Immature natural killer cell (primary cell): ENCODE results near the gene SYT5. TPM values are rescaled to one million over a fixed set of nuclear protein-coding genes. Genes with fewer than 3 reads are reported as not detected.
A peak's percentile ranks its signal among the peaks of the same experiment; 100 is the strongest.
"Not testable (repeated sequence)": the region's sequence is repeated elsewhere in the genome, so short reads cannot be mapped to it uniquely, and the experiment has no call there.

ENCODE experiments used
- DNase-seq, 3 donors: peaks; one replicate each; pipeline ENCODE4 v3.0.0; 2022; ENCODE audit warnings: mixed read lengths in 1 of 3
- H3K27ac Mint-ChIP-seq, 6 donors: one replicate each; pipeline ENCODE4 v1.8.0; 2020; ENCODE audit warnings: mixed read lengths in 6 of 6, mild to moderate bottlenecking in 5 of 6, inconsistent platforms in 4 of 6, moderate library complexity in 3 of 6
- H3K27me3 Mint-ChIP-seq, 3 donors: one replicate each; pipeline ENCODE4 v1.8.0; 2020 to 2021; ENCODE audit warnings: low read depth in 3 of 3, mild to moderate bottlenecking in 3 of 3, mixed read lengths in 3 of 3, moderate library complexity in 3 of 3, inconsistent platforms in 1 of 3
- H3K36me3 Mint-ChIP-seq, 3 donors: one replicate each; pipeline ENCODE4 v1.8.0; 2020; ENCODE audit warnings: mixed read lengths in 3 of 3, inconsistent platforms in 2 of 3, mild to moderate bottlenecking in 2 of 3
- H3K4me1 Mint-ChIP-seq, 2 donors: one replicate each; pipeline ENCODE4 v1.8.0; 2020; ENCODE audit warnings: inconsistent platforms in 2 of 2, mild to moderate bottlenecking in 2 of 2, mixed read lengths in 2 of 2, moderate library complexity in 1 of 2
- H3K4me3 Mint-ChIP-seq, 5 donors: one replicate each; pipeline ENCODE4 v1.8.0; 2020; ENCODE audit warnings: mild to moderate bottlenecking in 5 of 5, mixed read lengths in 5 of 5, inconsistent platforms in 3 of 5, moderate library complexity in 3 of 5
- H3K9me3 Mint-ChIP-seq, 6 donors: one replicate each; pipeline ENCODE4 v1.8.0; 2020; ENCODE audit warnings: mild to moderate bottlenecking in 6 of 6, mixed read lengths in 6 of 6, inconsistent platforms in 4 of 6, moderate library complexity in 3 of 6
- polyA plus RNA-seq, 3 donors: library from polyadenylated mRNA; unstranded; fragments of 300-500 nt; fragmentation: Illumina TruSeq; gene quantifications; one replicate each; pipeline ENCODE4 v1.2.3, GENCODE V29; 2021

SYT5 gene
- polyA plus RNA-seq, 3 donors from 2014 or later: 0.55 to 0.96 TPM; not detected in 1

- Mint-ChIP-seq H3K4me3 (no peak overlapping the region), H3K27ac (peak overlapping the region in 3 of 6 donors; percentile 16 to 55 (median 30)), H3K27me3 (peaks cover 0 to 2% (median 0%) of the 10 kb centered on the region in 3 donors), H3K9me3 (no peaks in the 10 kb centered on the region), H3K36me3 (peaks cover 0 to 12% (median 0%) of the 10 kb centered on the region in 3 donors), H3K4me1 (peaks cover 0 to 9% of the 10 kb centered on the region in 2 donors)
- DNase-seq: no peak
Measured at GRCh38 chr19:55223291-55224037, 43.4 kb upstream of the SYT5 start.

DNA sequence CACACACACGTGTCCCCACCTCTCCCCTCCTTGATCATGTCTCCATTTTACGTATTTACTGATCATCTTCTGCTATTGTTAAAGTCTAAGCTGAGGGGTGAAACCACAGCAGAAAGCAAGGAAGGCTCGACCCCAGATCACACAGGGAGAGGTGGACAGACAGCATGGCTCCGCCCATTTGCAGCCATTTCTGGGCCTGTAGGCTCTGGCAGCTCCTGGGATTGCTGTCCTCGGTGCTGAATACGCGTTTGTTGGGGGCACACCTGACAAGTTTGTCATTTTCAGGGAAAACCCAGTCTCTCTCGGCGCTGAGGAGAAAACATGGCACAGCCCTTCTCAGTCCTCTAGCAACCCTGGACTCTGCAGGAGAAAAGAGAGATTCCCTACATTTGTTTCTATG lies 40.4 kb upstream of the SYT5 start:
- Mint-ChIP-seq H3K27ac (peak overlapping the region in 1 of 6 donors; percentile 2), H3K27me3 (peaks cover 7 to 15% (median 8%) of the 10 kb centered on the region in 3 donors), H3K4me3 (no peak overlapping the region), H3K36me3 (peaks cover 0 to 9% (median 3%) of the 10 kb centered on the region in 3 donors), H3K9me3 (no peaks in the 10 kb centered on the region), H3K4me1 (peaks cover 11 to 16% of the 10 kb centered on the region in 2 donors)
- no peak for DNase-seq

GRCh38 chr19:55216461-55217198 lies 36.5 kb upstream of the SYT5 start:
- Mint-ChIP-seq H3K27ac (peak overlapping the region in 1 of 6 donors; percentile 76), H3K9me3 (peaks cover 0 to 5% (median 4%) of the 10 kb centered on the region in 6 donors), H3K4me3 (peak overlapping the region in 2 of 5 donors; percentile 44 to 56), H3K4me1 (peaks cover 11 to 17% of the 10 kb centered on the region in 2 donors), H3K36me3 (peaks cover 0 to 12% (median 7%) of the 10 kb centered on the region in 3 donors), H3K27me3 (peaks cover 6 to 22% (median 9%) of the 10 kb centered on the region in 3 donors)
- peak; percentile 20 to 34 (median 21) for DNase-seq

DNA sequence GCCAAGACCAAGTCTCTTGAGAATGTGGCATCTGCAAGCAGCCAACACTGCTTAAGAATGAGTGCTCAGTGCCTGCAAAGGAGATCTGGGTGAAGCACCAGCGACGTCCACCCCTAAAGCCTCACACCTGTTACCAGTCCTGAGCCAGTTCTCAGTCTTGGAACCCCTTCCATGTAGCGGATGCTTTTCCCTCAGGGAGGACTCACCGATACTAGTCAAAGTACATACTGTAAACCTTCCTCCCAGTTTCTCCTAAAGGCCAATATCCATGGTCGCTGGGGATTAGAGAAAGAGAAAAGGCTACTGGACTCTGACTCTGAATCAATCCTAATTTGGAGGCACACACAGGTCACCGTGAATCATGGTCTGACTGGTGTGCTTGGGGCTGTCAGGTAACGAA lies 33.5 kb upstream of the SYT5 start:
- no peak overlapping the region for H3K27ac Mint-ChIP-seq
- H3K27me3 Mint-ChIP-seq: peaks cover 6 to 23% (median 9%) of the 10 kb centered on the region in 3 donors
- H3K36me3 Mint-ChIP-seq: peaks cover 0 to 7% (median 3%) of the 10 kb centered on the region in 3 donors
- peaks cover 11 to 15% of the 10 kb centered on the region in 2 donors for H3K4me1 Mint-ChIP-seq
- no peak overlapping the region for H3K4me3 Mint-ChIP-seq
- no peak for DNase-seq
- peaks cover 0 to 5% (median 4%) of the 10 kb centered on the region in 6 donors for H3K9me3 Mint-ChIP-seq

DNA sequence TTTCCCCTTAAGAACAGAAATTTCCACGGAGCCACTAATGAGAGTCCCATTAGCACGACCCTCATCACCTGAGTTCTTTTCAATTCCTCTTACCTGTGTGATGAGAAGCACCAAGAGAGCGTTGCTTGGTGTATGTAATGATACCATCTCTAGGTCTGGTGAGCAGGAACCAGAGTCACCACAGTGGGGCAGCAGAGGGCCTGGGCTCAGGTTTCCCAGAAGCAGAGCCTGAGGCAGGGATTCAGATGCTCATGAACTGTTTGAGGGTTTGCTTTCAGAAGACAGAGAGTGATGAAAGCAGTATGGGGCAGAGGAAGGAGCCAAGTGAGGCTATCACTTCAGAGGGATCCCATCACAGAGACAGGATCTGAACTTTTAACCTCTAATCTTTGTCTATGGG lies 32.4 kb upstream of the SYT5 start:
- Mint-ChIP-seq H3K4me1 (peaks cover 11 to 15% of the 10 kb centered on the region in 2 donors), H3K9me3 (peaks cover 0 to 5% (median 4%) of the 10 kb centered on the region in 6 donors), H3K27me3 (peaks cover 6 to 20% (median 9%) of the 10 kb centered on the region in 3 donors), H3K27ac (no peak overlapping the region), H3K36me3 (peaks cover 0 to 7% (median 3%) of the 10 kb centered on the region in 3 donors), H3K4me3 (no peak overlapping the region)
- DNase-seq: peak; percentile 11 to 36 (median 13)

- H3K27ac Mint-ChIP-seq: no peak overlapping the region
- peaks cover 0 to 4% (median 3%) of the 10 kb centered on the region in 3 donors for H3K36me3 Mint-ChIP-seq
- DNase-seq: no peak
- H3K9me3 Mint-ChIP-seq: peaks cover 0 to 5% (median 4%) of the 10 kb centered on the region in 6 donors
- peaks cover 4 to 6% of the 10 kb centered on the region in 2 donors for H3K4me1 Mint-ChIP-seq
- peaks cover 0 to 6% (median 5%) of the 10 kb centered on the region in 3 donors for H3K27me3 Mint-ChIP-seq
- no peak overlapping the region for H3K4me3 Mint-ChIP-seq
Measured at GRCh38 chr19:55209693-55210472, 29.8 kb upstream of the SYT5 start.

- Mint-ChIP-seq H3K4me1 (peaks cover 4 to 6% of the 10 kb centered on the region in 2 donors), H3K4me3 (no peak within 1 kb of the TSS), H3K27ac (no peak within 1 kb of the TSS), H3K27me3 (peaks cover 1 to 9% (median 4%) of the 10 kb centered on the region in 3 donors), H3K36me3 (peaks cover 0 to 4% (median 3%) of the 10 kb centered on the region in 3 donors), H3K9me3 (peaks cover 0 to 5% (median 3%) of the 10 kb centered on the region in 6 donors)
- no peak for DNase-seq
Measured at GRCh38 chr19:55208880-55209692, 29.0 kb upstream of the SYT5 start, which contains the start of gene PTPRH. Gene PTPRH (minus strand): TSS chr19:55209501. CDS start chr19:55209433, 68 bp downstream.

GRCh38 chr19:55206664-55207500 lies 26.8 kb upstream of the SYT5 start:
- peak overlapping the region in 1 of 6 donors; percentile 47 for H3K27ac Mint-ChIP-seq
- no peaks in the 10 kb centered on the region for H3K9me3 Mint-ChIP-seq

DNA sequence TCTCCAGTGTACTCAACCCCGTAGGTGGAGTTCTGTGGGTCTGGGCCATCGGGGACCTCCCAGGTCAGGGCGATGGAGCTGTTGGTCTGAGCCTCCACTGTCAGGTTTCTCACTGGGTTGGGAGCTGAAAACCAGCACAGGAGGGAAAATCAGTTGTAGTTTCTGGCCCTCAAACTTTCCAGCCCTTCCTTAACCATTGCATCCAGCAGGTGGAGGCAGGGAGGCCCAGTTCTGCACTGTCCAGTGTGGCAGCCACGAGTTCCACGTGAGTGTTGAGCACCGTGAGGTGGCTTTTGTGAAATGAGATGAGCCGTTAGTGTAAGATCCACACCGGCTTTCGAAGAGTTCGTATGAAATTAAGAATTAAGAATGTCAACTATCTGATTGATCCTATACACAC lies 22.1 kb upstream of the SYT5 start:
- peaks cover 6 to 12% (median 6%) of the 10 kb centered on the region in 3 donors for H3K27me3 Mint-ChIP-seq
- not testable (repeated sequence) for H3K4me3 Mint-ChIP-seq, H3K4me1 Mint-ChIP-seq, H3K9me3 Mint-ChIP-seq, H3K36me3 Mint-ChIP-seq, H3K27ac Mint-ChIP-seq
- DNase-seq: peak in 1 of 3 donors; percentile 21

More at GRCh38 chr19:55206664-55207500, 26.8 kb upstream of the SYT5 start:
- DNase-seq: peak in 1 of 3 donors; percentile 20
- Mint-ChIP-seq H3K4me1 (peaks cover 4 to 6% of the 10 kb centered on the region in 2 donors), H3K36me3 (no peaks in the 10 kb centered on the region), H3K4me3 (peak overlapping the region in 1 of 5 donors; percentile 43), H3K27me3 (peaks cover 6 to 8% (median 8%) of the 10 kb centered on the region in 3 donors)

DNA sequence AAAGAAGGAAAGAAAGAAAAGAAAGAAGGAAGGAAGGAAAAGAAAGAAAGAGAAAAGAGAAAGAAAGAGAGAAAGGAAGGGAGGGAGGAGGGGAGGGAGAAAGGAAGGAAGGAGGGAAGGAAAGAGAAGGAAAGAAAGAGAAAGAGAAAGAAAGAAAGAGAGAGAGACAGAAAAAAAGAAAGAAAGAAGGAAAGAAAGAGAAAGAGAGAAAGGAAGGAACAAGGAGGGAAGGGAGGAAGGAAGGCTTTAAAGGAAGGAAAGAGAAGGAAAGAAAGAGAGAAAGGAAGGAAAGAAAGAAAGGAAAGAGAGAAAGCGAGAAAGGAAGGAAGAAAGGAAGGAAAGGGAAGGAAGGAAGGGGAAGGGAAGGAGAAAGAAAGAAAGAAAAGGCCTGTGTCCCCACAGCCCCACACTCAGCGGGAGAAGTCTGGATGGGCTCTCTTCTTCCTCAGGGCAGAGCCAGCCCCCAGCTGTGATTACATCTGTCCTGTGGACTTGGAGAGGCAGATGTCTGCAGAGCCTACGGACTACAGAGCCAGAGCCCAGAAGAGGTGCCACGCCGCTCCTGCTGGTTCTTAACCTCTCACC lies 19.6 kb upstream of the SYT5 start:
- Mint-ChIP-seq H3K27ac (no peak overlapping the region), H3K4me1 (no peaks in the 10 kb centered on the region), H3K4me3 (no peak overlapping the region), H3K36me3 (no peaks in the 10 kb centered on the region), H3K27me3 (peaks cover 6 to 9% (median 8%) of the 10 kb centered on the region in 3 donors), H3K9me3 (no peaks in the 10 kb centered on the region)
- DNase-seq: no peak

DNA sequence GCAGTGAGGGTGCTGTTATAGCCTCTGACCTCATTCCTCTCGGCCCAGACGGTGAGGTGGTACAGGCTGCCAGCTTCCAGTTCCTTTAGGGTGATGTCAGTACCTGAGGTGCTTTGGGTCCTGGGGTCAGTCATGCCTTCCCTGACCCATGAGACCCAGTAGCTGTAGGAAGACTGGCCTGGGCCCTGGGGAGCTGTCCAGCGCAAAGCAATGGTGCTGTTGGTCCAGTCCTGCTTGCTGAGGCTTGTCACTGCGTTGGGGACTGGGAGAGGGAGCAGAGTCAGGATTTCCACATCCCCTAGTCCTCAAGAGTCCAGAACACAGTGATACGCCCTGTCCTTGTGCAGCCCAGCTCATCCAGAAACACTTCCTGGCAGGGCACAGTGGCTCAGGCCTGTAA lies 18.6 kb upstream of the SYT5 start:
- no peak for DNase-seq
- Mint-ChIP-seq H3K9me3 (no peaks in the 10 kb centered on the region), H3K27ac (no peak overlapping the region), H3K4me1 (no peaks in the 10 kb centered on the region), H3K36me3 (no peaks in the 10 kb centered on the region), H3K4me3 (no peak overlapping the region), H3K27me3 (peaks cover 4 to 10% (median 5%) of the 10 kb centered on the region in 3 donors)

GRCh38 chr19:55197528-55197927 lies 17.4 kb upstream of the SYT5 start:
- Mint-ChIP-seq H3K27ac (no peak overlapping the region), H3K4me1 (no peaks in the 10 kb centered on the region), H3K27me3 (peaks cover 2 to 9% (median 7%) of the 10 kb centered on the region in 3 donors), H3K9me3 (no peaks in the 10 kb centered on the region), H3K4me3 (no peak overlapping the region), H3K36me3 (no peaks in the 10 kb centered on the region)
- no peak for DNase-seq
